ENCODE data around the gene NOL11.
"Not testable (repeated sequence)": the region's sequence is repeated elsewhere in the genome, so short reads cannot be mapped to it uniquely, and the experiment has no call there.

Gene NOL11

DNA sequence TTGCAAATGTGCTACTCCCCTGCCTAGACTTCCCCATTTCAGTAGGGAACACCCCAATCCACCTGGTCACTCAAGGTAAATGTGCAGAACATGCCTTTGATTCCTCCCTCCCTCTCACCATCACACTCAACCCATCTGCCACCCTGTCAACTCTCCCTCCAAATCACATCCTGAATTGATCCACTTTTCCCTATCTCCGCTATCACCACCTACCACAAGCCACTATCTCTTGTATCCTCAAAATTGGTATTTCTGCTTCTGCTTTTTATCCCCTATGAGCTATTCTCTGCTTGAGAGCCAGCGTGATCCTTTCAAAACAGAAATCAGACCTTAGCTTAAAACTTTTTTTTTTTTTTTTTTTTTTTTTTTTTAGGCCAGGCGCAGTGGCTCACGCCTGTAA lies 5.4 kb upstream of the NOL11 start:
- Histone ChIP-seq H3K9me3 (replicated peaks; ENCODE audit: low read length) (no peaks in the 10 kb centered on the region), H3K9ac (ENCODE audit: low read depth, low read length) (no peak overlapping the region), H3K27me3 (ENCODE audit: control insufficient read depth, insufficient read depth, low read length) (peaks cover 3% of the 10 kb centered on the region), H3K36me3 (ENCODE audit: insufficient read depth, low read length) (no peaks in the 10 kb centered on the region), H3K4me1 (ENCODE audit: control insufficient read depth, insufficient read depth, low read length) (peaks cover 7% of the 10 kb centered on the region), H3K4me2 (ENCODE audit: low read length) (no peak overlapping the region), H3K4me3 (ENCODE audit: low read length) (no peak overlapping the region)

DNA sequence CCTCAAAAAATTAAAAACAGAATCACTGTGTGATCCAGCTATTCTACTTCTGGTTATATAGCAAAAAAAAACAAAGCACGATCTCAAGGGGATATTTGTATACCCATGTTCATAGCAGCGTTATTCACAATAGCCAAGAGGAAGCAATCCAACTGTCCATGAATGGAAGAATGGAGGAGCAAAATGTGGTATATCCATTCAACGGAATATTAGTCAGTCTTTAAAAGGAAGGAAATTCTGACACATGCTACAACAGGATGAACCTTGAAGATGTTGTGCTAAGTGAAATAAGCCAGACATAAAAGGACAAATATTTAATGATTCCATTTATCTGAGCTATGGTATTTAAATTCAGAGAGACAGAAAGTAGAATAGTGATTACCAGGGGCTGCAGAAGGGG lies 4.6 kb upstream of the NOL11 start:
- Histone ChIP-seq H3K4me3 (ENCODE audit: low read length) (no peak overlapping the region), H3K4me1 (ENCODE audit: control insufficient read depth, insufficient read depth, low read length) (peaks cover 7% of the 10 kb centered on the region), H3K9me3 (replicated peaks; ENCODE audit: low read length) (no peaks in the 10 kb centered on the region), H3K27me3 (ENCODE audit: control insufficient read depth, insufficient read depth, low read length) (peaks cover 3% of the 10 kb centered on the region), H3K4me2 (ENCODE audit: low read length) (no peak overlapping the region), H3K36me3 (ENCODE audit: insufficient read depth, low read length) (no peaks in the 10 kb centered on the region), H3K9ac (ENCODE audit: low read depth, low read length) (no peak overlapping the region)

DNA sequence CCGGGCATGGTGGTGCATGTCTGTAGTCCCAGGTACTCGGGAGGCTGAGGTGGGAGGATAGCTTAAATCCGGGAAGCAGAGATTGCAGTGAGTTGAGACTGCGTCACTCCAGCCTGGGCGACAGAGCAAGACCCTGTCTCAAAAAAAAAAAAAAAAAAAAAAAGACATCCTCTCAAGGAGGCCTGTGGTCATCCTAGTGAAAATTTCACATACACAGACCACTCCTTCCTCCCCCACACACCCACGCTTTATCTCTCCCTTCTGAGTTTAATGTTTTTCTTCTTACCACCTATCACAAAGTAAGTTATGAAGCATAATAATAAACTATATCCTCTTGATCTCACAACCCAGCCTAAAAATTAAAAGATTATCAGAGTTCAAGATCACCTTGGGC lies 1.3 kb upstream of the NOL11 start:
- Histone ChIP-seq H3K9ac (ENCODE audit: low read depth, low read length) (no peak overlapping the region), H3K27me3 (ENCODE audit: control insufficient read depth, insufficient read depth, low read length) (peaks cover 3% of the 10 kb centered on the region), H3K36me3 (ENCODE audit: insufficient read depth, low read length) (peaks cover 10% of the 10 kb centered on the region), H3K9me3 (replicated peaks; ENCODE audit: low read length) (no peaks in the 10 kb centered on the region), H3K4me3 (ENCODE audit: low read length) (no peak overlapping the region), H3K4me2 (ENCODE audit: low read length) (peak overlapping the region; percentile 90), H3K4me1 (ENCODE audit: control insufficient read depth, insufficient read depth, low read length) (peaks cover 17% of the 10 kb centered on the region)

DNA sequence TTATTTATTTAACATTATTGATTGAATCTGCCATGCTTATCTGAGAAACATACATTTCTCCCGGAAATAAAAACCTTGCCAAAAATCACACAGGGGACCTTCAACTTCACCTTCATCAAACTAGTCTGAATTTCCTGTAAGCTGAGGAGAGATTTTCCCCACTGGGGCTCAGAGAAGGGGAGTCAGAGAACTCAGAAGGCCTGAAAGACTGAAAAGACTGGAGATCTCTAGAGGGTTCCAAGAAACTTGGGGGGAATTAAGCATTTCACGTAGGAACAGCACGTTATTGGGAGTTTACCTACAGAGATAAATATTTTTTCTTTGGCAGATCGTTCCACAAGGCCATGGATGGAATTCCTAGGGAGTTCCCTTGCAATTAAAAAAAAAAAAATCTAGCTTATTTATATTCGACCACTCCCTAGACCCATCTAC lies 528 bp upstream of the NOL11 start:
- peak overlapping the region; percentile 90 for H3K4me2 ChIP-seq (ENCODE audit: low read length)
- H3K4me1 ChIP-seq (ENCODE audit: control insufficient read depth, insufficient read depth, low read length), result peaks cover 17% of the 10 kb centered on the region
- H3K9ac ChIP-seq (ENCODE audit: low read depth, low read length), result peak overlapping the region; percentile 92
- H3K27me3 ChIP-seq (ENCODE audit: control insufficient read depth, insufficient read depth, low read length), result peaks cover 2% of the 10 kb centered on the region
- no peaks in the 10 kb centered on the region for H3K9me3 ChIP-seq (replicated peaks; ENCODE audit: low read length)
- H3K36me3 ChIP-seq (ENCODE audit: insufficient read depth, low read length), result peaks cover 18% of the 10 kb centered on the region
- H3K4me3 ChIP-seq (ENCODE audit: low read length), result peak overlapping the region; percentile 84

DNA sequence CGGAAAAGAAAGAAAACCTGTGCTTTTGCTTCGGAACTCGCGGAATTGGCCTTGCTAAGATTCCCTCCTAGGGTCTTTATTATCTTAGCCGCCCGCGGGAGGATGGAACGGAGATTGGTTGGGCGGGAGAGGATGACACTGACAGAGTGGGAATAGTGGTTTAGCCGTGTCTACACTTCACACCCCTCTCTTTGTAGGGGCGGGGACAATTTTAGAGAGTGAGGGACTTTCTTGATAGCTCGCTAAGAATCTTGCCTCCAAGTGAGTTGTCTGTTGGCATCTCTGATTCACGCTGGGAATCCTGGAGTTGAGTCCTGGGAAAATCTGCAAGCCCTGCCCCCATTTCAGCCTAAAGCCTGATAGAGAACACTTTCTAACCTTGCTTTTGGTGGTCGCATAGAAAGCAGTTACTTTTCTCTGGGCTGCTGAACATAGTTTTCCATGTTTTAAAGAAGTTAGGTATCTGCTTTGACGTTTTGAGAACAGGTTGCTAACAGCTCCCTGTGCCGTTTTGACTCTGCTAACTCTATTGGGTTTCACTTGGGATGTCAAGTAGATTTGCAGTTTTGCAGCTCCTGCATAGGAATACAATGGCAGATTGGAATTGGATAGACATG lies 697 bp downstream of the NOL11 start:
- H3K4me1 ChIP-seq (ENCODE audit: control insufficient read depth, insufficient read depth, low read length), result peaks cover 17% of the 10 kb centered on the region
- H3K9ac ChIP-seq (ENCODE audit: low read depth, low read length), result peak overlapping the region; percentile 97
- no peaks in the 10 kb centered on the region for H3K9me3 ChIP-seq (replicated peaks; ENCODE audit: low read length)
- peak overlapping the region; percentile 89 for H3K4me2 ChIP-seq (ENCODE audit: low read length)
- no peaks in the 10 kb centered on the region for H3K27me3 ChIP-seq (ENCODE audit: control insufficient read depth, insufficient read depth, low read length)
- H3K36me3 ChIP-seq (ENCODE audit: insufficient read depth, low read length), result peaks cover 19% of the 10 kb centered on the region
- H3K4me3 ChIP-seq (ENCODE audit: low read length), result peak overlapping the region; percentile 84

DNA sequence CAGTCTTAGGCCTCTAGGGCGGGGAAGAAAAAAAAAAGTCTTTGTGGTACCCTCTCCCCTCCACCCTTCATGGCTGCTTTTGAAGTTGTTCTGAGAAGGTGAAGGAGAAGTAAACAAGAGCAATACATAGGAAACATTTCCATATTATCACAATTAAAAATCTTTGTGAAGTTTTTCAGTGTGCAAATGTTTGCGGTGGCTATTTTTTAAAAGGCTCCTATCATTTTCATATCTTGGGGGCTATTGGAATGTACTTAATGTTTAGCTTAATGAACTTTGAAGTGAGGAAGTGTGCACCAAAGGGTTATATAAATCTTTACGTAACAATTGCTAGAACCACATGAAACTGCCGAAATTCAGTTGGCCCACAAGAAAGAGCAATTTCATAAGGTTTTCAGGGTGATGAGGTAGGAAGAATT lies 7.6 kb downstream of the NOL11 start:
- Histone ChIP-seq H3K27me3 (ENCODE audit: control insufficient read depth, insufficient read depth, low read length) (no peaks in the 10 kb centered on the region), H3K4me1 (ENCODE audit: control insufficient read depth, insufficient read depth, low read length) (no peaks in the 10 kb centered on the region), H3K9me3 (replicated peaks; ENCODE audit: low read length) (no peaks in the 10 kb centered on the region), H3K36me3 (ENCODE audit: insufficient read depth, low read length) (peaks cover 68% of the 10 kb centered on the region), H3K4me2 (ENCODE audit: low read length) (no peak overlapping the region), H3K9ac (ENCODE audit: low read depth, low read length) (no peak overlapping the region), H3K4me3 (ENCODE audit: low read length) (no peak overlapping the region)

DNA sequence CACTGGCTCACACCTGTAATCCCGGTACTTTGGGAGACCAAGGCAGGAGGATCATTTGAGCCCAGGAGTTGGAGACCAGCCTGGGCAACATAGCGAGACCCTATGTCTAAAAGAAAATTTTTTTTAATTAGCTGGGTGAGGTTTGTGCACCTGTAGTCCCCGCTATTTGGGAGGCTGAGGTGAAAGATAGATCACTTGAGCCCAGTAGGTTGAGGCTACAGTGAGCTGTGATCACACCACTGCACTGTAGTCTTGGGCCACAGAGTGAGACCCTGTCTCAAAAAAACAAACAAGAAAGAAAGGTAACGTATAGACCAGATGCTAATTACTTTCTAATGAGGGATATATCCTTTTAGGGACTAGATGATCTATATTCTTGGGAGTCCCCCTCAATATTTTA lies 8.1 kb downstream of the NOL11 start:
- Histone ChIP-seq H3K9ac (ENCODE audit: low read depth, low read length) (no peak overlapping the region), H3K36me3 (ENCODE audit: insufficient read depth, low read length) (peaks cover 68% of the 10 kb centered on the region), H3K4me1 (ENCODE audit: control insufficient read depth, insufficient read depth, low read length) (no peaks in the 10 kb centered on the region), H3K4me2 (ENCODE audit: low read length) (no peak overlapping the region), H3K27me3 (ENCODE audit: control insufficient read depth, insufficient read depth, low read length) (no peaks in the 10 kb centered on the region), H3K4me3 (ENCODE audit: low read length) (no peak overlapping the region), H3K9me3 (replicated peaks; ENCODE audit: low read length) (no peaks in the 10 kb centered on the region)

DNA sequence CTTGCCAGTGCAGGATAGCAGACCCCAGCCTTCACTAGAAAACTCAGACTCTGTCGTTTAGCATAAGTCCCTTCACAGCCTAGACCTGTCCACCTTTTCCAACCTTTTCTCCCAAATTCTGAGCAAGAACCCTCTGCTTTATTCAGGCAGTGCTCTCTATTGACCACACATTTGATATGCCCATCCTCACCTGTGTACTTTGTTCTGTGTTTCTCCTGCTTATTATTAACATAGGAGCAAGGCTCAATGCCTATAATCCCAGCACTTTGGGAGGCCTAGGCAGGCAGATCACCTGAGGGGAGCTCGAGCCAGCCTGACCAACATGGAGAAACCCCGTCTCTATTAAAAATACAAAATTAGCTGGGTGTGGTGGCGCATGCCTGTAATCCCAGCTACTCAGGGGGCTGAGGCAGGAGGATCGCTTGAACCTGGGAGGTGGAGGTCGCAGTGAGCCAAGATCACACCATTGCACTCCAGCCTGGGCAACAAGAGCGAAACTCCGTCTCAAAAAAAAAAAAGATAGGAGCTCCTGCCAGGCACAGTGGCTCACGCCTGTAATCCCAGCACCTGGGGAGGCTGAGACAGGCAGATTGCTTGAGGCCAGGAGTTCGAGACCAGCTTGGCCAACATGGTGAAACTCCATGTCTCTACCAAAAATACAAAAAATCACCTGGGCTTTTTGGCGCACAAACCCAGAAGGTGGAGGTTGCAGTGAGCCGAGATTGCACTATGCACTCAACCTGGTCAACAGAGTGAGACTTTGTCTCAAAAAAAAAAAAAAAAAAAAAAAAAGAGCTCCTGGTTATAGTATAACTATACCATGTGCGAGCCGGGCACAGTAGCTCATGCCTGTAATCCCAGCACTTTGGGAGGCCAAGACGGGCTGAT lies 9.7 kb downstream of the NOL11 start:
- not testable (repeated sequence) for H3K4me2 ChIP-seq (ENCODE audit: low read length); H3K9ac ChIP-seq (ENCODE audit: low read depth, low read length); H3K4me3 ChIP-seq (ENCODE audit: low read length); H3K27me3 ChIP-seq (ENCODE audit: control insufficient read depth, insufficient read depth, low read length); H3K9me3 ChIP-seq (replicated peaks; ENCODE audit: low read length); H3K4me1 ChIP-seq (ENCODE audit: control insufficient read depth, insufficient read depth, low read length)
- peaks cover 65% of the 10 kb centered on the region for H3K36me3 ChIP-seq (ENCODE audit: insufficient read depth, low read length)

DNA sequence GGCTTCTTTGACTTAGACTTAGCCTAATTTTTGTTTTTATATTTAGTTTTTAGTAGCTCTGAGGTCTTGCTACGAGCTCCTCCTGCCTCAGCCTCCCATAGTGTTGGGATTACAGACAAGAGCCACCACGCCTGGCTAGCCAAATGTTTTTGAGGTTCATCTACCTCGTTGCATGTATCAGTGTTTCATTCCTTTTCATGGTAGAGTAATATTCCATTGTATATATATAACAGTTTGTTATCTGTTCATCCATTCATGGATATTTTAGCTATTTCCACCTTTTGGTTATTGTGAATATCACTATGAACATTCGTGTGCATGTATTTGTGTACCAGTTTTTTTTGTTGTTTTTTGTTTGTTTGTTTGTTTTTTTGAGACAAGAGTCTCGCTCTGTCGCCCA lies 12.2 kb downstream of the NOL11 start:
- Histone ChIP-seq H3K4me2 (ENCODE audit: low read length) (no peak overlapping the region), H3K36me3 (ENCODE audit: insufficient read depth, low read length) (peaks cover 74% of the 10 kb centered on the region), H3K9me3 (replicated peaks; ENCODE audit: low read length) (no peaks in the 10 kb centered on the region), H3K27me3 (ENCODE audit: control insufficient read depth, insufficient read depth, low read length) (no peaks in the 10 kb centered on the region), H3K9ac (ENCODE audit: low read depth, low read length) (no peak overlapping the region), H3K4me3 (ENCODE audit: low read length) (no peak overlapping the region), H3K4me1 (ENCODE audit: control insufficient read depth, insufficient read depth, low read length) (no peaks in the 10 kb centered on the region)

DNA sequence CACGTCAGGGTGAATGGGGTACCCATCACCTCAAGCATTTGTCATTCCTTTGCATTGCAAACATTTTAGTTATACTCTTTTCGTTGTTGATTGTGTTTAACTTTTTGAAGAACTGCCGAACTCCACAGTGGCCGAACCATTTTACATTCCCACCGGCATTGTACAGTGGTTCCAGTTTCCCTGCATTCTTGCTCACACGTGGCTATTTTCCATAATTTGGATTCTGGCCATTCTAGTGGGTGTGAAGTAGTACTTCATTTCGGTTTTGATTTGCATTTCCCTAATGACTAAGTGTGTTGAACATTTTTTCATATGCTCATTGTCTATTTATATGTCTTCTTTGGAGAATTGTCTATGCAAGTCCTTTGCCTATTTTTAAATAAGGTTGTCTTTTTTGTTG lies 13.0 kb downstream of the NOL11 start:
- no peak overlapping the region for H3K4me2 ChIP-seq (ENCODE audit: low read length)
- H3K36me3 ChIP-seq (ENCODE audit: insufficient read depth, low read length), result peaks cover 72% of the 10 kb centered on the region
- no peaks in the 10 kb centered on the region for H3K4me1 ChIP-seq (ENCODE audit: control insufficient read depth, insufficient read depth, low read length)
- no peak overlapping the region for H3K4me3 ChIP-seq (ENCODE audit: low read length)
- H3K27me3 ChIP-seq (ENCODE audit: control insufficient read depth, insufficient read depth, low read length), result no peaks in the 10 kb centered on the region
- no peak overlapping the region for H3K9ac ChIP-seq (ENCODE audit: low read depth, low read length)
- H3K9me3 ChIP-seq (replicated peaks; ENCODE audit: low read length), result no peaks in the 10 kb centered on the region

DNA sequence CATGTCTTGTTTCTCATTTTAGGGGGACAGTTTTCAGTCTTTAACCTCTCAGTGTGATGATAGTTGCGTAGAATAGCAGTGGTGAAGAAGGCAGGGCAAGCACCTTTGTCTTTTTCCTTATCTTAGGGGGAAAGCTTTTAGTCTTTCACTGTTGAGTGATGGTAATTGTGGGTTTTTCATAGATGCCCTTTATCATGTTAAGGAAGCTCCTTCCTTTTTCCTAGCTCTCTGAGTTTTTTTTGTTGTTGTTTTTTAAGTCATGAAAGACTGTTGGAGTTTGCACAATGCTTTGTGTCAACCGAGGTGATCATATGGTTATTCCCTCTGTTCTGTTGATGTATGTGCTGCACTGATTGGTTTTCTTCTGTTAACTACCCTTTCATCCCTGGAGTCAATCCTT lies 15.7 kb downstream of the NOL11 start:
- Histone ChIP-seq H3K9me3 (replicated peaks; ENCODE audit: low read length) (no peaks in the 10 kb centered on the region), H3K27me3 (ENCODE audit: control insufficient read depth, insufficient read depth, low read length) (no peaks in the 10 kb centered on the region), H3K4me3 (ENCODE audit: low read length) (no peak overlapping the region), H3K36me3 (ENCODE audit: insufficient read depth, low read length) (peaks cover 77% of the 10 kb centered on the region), H3K9ac (ENCODE audit: low read depth, low read length) (no peak overlapping the region), H3K4me1 (ENCODE audit: control insufficient read depth, insufficient read depth, low read length) (no peaks in the 10 kb centered on the region), H3K4me2 (ENCODE audit: low read length) (no peak overlapping the region)

DNA sequence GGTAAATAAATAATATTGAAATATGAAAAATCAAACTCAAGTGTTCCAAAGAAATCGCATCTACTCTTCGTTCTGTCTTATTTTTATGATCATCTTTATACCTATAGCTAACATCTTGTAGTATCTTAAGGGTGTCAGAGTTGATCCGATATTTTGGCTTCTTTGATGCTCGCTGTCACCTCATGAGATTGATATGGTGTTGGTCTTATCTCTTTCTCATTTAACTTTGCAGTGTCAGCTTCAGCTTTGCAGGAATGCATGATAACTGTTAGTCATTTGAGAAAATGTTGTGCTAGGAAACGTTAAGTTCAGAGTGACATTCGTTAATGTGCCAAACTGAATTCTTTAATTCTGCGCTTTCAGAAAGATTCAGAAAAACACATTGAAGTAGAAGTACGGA lies 19.4 kb downstream of the NOL11 start:
- Histone ChIP-seq H3K36me3 (ENCODE audit: insufficient read depth, low read length) (peaks cover 78% of the 10 kb centered on the region), H3K4me2 (ENCODE audit: low read length) (no peak overlapping the region), H3K9ac (ENCODE audit: low read depth, low read length) (no peak overlapping the region), H3K27me3 (ENCODE audit: control insufficient read depth, insufficient read depth, low read length) (no peaks in the 10 kb centered on the region), H3K9me3 (replicated peaks; ENCODE audit: low read length) (no peaks in the 10 kb centered on the region), H3K4me3 (ENCODE audit: low read length) (no peak overlapping the region), H3K4me1 (ENCODE audit: control insufficient read depth, insufficient read depth, low read length) (no peaks in the 10 kb centered on the region)

All from skeletal muscle satellite cell (primary cell).